Stimulated activated CD8-positive, alpha-beta memory T cell treated with anti-CD3 and anti-CD28 coated beads, Interleukin-4, amount 100 ng/mL, for 24 hours (primary cell): ENCODE measurements around the gene AQP7.
"Not testable (repeated sequence)": the region's sequence is repeated elsewhere in the genome, so short reads cannot be mapped to it uniquely, and the experiment has no call there.

ENCODE experiments used
- DNase-seq: peaks from one replicate; pipeline ENCODE4 v3.0.0-alpha.2; 2020; ENCODE audit warnings: low read depth

Gene AQP7

GRCh38 chr9:33395159-33395879, 7.0 kb downstream of the AQP7 start:
- DNase-seq: not testable (repeated sequence)

DNA sequence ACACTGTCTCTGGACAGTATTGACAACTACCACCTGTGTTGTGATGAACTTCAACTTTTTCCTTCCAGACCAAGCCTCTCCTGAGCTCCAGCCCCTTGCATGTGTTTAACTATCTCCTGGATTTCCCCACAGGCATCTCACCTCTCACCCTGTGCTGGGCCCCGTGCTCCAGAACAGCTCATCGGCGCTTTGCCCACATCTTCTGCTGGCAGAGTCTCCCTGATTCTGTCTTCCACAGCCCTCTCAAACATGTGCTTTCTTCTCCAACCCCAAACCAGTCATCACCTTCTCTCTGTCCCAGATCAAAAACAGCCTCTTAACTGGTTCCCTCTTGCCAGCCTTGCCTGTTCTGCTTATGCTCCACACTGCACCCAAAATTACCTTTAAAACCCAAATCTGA, 8.4 kb downstream of the AQP7 start:
- DNase-seq: not testable (repeated sequence)

DNA sequence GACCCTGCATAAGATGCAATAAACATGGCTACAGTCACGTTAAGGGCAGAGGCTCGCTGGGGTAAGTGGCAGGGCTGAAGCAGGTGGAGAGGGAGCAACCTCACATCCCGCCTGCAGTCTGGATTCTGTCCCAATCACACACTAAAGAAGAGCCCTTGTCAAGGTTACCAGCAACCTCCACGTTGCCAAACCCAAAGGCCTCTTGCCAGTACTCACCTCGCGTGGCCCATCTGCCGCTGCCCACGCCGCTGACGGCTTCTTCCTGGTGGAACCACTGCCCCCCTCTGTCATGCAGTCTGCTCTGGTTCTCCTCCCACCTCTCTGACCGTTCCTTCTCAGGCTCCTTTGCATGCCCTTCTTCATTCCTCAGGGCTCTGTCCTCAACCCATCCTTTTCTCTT, 8.8 kb downstream of the AQP7 start:
- no peak for DNase-seq

GRCh38 chr9:33392591-33393021, 9.8 kb downstream of the AQP7 start:
- DNase-seq: not testable (repeated sequence)

- not testable (repeated sequence) for DNase-seq
Measured at GRCh38 chr9:33391111-33391771, 11.1 kb downstream of the AQP7 start.

- DNase-seq: no peak
Measured at GRCh38 chr9:33388110-33388994, 14.0 kb downstream of the AQP7 start.

- not testable (repeated sequence) for DNase-seq
Measured at GRCh38 chr9:33386998-33387397, 15.4 kb downstream of the AQP7 start.

DNA sequence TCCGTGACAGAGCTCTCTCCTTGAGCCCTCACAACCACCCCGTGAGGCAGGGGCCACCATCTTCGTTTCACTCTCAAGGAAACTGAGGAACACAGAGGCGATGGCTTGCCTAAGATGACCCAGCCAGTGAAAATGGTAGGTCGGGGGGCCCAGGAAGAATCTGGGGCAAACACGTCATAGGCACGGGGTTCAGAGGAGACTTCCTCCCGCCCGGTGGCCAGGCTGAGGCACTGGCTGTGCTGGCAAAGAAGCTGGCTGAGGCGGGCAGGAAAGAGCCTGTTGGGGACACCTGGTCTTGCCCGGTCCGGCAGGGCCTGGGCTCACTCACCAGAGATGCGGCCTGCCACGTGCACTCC, 15.7 kb downstream of the AQP7 start:
- not testable (repeated sequence) for DNase-seq

DNA sequence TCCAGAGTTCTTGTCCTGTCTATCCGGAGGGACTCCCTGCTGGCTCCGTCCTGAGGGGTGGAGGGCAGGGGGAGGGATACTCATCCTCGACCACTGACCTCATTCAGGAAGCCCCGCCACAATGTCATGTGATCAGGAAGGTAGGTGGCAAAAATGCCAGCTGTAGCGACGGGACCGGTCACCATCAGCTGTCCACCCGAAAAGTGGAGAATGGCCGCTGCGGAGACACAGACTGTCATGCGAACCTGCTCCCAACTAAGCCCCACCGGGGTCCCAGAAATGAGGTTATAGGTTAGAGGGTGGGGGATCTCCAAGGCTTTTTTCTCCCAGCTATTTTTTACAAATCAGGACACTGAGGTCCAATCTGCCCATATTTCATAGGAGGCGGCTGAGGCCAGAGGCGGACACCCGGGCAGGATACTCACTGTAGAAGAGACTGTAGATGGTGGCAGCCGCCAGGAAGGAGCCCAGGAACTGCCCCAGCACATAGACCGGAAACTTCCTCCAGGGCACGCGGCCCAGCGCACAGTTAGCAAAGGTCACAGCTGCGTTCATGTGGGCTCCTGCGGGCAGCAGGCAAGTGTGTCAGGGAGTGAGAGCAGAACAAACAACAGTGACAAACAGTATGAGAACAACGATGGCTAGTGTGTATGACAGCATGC, 16.3 kb downstream of the AQP7 start:
- DNase-seq: not testable (repeated sequence)

DNA sequence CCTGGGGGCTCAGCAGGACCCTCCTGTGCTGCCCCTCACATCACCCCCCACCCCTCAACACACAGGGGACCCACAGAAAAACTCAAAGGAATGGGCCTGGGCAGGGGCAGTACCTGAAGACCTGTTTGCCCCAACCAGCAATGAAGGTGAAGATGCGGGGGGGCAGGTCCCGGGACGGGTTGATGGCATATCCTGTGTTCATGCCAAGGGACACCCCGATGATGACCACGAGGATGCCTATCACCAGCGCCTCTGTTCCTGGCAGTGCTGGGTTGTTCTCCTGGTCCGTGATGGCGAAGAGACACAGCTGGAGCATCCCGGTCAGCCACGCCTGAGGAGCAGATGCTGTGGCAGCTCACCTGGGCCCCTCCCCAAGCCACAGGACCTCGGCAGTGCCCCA, 16.8 kb downstream of the AQP7 start:
- not testable (repeated sequence) for DNase-seq

GRCh38 chr9:33383396-33383795, 19.0 kb downstream of the AQP7 start:
- not testable (repeated sequence) for DNase-seq

GRCh38 chr9:33382397-33382796, 20.0 kb downstream of the AQP7 start:
- DNase-seq: not testable (repeated sequence)

- no peak for DNase-seq
Measured at GRCh38 chr9:33381231-33381791, 21.1 kb downstream of the AQP7 start.

DNA sequence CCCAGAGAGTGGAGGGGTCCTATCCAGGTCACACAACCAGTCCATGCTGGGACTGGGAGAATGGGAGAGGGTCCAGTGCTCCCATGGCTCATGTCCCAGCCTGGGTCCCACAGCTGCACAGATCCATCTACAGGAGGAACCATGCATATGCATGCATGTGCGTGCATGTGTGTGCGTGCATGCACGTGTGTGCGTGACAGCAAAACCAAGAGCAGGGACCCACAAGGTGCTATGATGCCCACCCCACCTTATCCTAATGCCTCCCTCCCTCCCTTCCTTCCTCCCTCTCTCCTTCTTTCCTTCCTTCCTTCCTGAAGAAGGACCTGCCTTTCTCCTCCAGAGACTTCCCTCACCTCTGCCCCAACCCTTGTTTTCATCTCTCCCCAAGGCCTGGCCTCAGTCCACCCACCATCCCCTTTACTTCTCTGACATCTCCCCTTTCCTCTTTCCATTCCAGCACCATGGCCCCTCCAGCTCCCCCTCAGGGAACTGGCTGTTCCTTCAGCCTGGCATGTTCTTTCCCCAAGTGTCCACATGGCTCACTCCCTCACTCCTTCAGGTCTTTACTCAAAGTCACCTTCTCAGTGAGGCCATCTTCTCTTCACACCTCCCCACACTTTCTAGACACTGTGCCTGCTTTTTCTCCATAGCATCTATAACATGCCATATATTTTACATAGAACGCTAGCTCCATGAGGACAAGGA, 21.8 kb downstream of the AQP7 start:
- DNase-seq: no peak

DNA sequence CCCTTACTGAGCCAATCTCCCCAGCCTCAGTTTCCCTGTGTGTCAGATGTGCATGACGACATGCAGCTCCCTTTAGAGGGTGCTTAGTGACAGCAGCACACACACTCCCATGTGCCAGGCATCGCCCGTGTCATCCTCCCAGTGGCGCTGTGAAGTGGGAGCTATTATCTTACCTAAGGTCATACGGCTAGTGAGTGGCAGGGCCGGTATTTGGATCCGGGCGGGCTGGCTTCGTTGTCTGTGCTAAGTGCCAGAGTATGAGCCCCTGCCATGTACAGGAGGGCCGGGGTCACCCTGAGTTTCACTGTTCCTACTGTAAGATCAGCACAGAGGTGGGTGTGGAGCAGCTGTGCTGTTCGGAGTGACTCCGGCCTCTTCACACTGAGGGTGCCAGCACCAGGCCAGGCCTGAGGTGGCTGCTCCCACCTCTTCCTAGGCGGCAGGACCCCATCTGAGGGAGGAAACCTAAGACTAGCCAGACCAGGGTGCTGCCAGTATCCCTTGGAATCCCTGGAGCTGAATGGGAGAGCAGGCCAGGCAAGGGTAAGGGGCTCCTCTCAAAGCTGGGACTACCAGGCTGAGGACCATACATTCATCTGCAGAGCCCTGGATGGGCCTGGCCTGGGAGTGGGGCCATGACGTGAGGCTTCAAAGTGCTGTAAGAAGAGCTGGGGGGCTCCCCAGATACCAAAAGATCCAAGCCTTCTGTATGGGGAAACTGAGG, 22.5 kb downstream of the AQP7 start:
- no peak for DNase-seq

- DNase-seq: no peak
Measured at GRCh38 chr9:33378121-33378795, 24.1 kb downstream of the AQP7 start.

GRCh38 chr9:33377089-33377715, 25.2 kb downstream of the AQP7 start:
- DNase-seq: no peak

DNA sequence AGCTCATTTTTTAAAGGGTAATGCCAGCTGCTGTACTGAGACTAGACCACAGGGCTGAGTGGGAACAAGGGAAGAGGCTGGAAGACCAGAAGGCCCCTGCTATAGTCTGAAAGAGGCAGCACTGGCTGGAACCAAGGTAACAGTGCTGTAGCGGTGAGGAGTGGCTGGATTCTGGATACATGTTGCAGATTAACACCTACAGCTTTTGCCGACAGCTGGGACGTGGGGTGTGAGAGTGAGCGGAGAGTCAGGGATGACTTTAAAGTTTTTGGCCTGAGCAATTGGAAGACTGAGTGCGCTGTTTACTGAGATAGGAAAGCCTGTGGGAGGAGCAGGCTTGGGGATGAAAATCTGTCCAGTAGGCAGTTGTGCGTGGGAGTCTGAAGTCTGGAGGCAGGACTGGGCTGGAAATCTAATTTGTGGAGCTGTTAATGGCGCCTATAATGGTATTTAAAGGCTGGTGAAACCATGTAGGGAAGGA, 26.5 kb downstream of the AQP7 start:
- no peak for DNase-seq

DNA sequence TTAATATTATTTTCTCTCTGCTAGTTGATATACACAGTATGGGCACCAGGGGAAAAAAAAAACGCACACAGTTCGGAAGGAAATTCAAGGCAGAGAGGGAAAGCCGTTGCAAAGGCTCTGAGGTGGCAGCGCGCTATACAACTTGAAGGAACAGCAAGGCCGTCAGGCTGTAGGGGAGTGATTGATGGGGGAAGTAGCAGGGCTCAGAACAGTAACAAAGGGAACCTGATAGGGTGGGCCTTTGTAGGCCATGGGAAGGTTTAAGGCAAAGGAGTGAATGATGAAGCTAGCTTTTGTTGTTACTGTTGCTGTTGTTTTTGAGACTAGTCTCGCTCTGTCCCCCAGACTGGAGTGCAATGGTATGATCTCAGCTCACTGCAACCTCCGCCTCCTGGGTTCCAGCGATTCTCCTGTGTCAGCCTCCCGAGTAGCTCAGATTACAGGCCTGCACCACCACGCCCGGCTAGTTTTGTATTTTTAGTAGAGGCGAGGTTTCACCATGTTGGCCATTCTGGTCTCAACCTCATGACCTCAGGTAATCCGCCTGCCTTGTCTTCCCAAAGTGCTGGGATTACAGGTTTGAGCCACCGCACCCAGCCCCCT, 27.0 kb downstream of the AQP7 start:
- no peak for DNase-seq
